D721Med (cell line): ENCODE data around the gene MRAP2.
"Not testable (repeated sequence)": the region's sequence is repeated elsewhere in the genome, so short reads cannot be mapped to it uniquely, and the experiment has no call there.

Source experiments
- DNase-seq: peaks from one replicate; pipeline ENCODE4 v3.0.0; 2011; ENCODE audit warnings: low spot score; ENCODE audit not compliant: insufficient read length
- FAIRE-seq: peaks from 2 replicates; lab custom pipeline; 2011; peaks lifted over from hg19 to GRCh38; lab: Jason Lieb, UNC
- TF ChIP-seq, protein P1 (sequence below): IDR thresholded peaks from 2 replicates; pipeline ENCODE4 v1.5.1; 2012; ENCODE audit warnings: mild to moderate bottlenecking, control low read depth; ENCODE audit not compliant: insufficient read depth; ENCODE audit errors: missing control alignments

Gene MRAP2

GRCh38 chr6:84028350-84028749 lies 5.2 kb upstream of the MRAP2 start:
- TF ChIP-seq, protein P1, sequence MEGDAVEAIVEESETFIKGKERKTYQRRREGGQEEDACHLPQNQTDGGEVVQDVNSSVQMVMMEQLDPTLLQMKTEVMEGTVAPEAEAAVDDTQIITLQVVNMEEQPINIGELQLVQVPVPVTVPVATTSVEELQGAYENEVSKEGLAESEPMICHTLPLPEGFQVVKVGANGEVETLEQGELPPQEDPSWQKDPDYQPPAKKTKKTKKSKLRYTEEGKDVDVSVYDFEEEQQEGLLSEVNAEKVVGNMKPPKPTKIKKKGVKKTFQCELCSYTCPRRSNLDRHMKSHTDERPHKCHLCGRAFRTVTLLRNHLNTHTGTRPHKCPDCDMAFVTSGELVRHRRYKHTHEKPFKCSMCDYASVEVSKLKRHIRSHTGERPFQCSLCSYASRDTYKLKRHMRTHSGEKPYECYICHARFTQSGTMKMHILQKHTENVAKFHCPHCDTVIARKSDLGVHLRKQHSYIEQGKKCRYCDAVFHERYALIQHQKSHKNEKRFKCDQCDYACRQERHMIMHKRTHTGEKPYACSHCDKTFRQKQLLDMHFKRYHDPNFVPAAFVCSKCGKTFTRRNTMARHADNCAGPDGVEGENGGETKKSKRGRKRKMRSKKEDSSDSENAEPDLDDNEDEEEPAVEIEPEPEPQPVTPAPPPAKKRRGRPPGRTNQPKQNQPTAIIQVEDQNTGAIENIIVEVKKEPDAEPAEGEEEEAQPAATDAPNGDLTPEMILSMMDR, result no peak
- FAIRE-seq (no peak), DNase-seq (no peak)

DNA sequence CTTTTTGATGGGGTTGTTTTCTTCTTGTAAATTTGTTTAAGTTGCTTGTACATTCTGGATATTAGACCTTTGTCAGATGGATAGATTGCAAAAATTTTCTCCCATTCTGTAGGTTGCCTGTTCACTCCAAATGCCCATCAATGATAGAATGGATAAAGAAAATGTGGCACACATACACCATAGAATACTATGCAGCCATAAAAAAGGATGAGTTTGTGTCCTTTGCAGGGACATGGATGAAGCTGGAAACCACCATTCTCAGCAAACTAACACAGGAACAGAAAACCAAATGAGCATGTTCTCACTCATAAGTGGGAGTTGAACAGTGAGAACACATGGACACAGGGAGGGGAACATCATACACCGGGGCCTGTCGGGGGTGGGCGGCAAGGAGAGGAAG lies 1.6 kb upstream of the MRAP2 start:
- not testable (repeated sequence) for DNase-seq, FAIRE-seq

DNA sequence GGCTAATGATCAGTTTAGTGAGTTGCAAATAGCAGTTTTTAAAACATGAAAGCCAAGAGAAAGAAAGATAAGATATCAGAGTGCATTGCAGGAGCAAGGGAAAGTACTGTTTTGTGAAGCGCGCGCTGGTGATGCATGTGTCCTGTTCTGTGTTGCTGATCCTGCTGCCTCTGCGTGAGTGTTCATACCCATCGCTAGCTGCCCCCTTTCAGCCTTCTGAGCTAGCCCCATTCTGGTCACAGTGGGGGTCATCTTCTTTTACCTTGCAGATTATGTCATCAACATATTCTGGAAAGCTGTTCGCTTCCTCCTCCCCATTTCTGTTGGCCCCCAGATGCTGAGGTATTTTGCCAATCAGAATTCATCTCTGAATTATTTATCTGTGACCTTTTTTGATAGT lies 1.9 kb downstream of the MRAP2 start:
- DNase-seq (no peak), FAIRE-seq (no peak)
- TF ChIP-seq, protein P1, result no peak

GRCh38 chr6:84037425-84038089 lies 4.0 kb downstream of the MRAP2 start:
- no peak for FAIRE-seq
- TF ChIP-seq, protein P1, result no peak

DNA sequence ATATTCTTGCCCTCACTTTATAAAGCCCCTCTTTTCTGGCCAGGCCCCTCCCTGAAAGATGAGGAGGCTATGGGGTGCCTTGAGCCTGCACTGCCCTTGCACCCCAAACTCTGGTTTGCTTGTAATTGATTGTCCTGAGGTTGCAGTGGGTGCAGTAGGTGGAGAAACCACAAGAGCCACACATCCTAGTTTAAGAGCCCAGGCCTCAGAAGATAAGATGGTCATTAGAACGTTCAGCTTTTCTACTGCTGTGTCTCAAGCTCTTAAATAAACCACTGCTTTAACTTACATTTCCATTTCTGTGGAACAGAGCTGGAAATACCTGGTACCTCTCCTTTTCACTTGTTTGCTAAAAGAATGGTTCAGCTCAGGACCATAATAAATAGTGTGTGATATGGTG lies 9.0 kb downstream of the MRAP2 start:
- TF ChIP-seq, protein P1, result no peak
- DNase-seq, result no peak
- FAIRE-seq, result no peak

More at GRCh38 chr6:84037425-84038089, 4.0 kb downstream of the MRAP2 start:
- DNase-seq, result no peak

DNA sequence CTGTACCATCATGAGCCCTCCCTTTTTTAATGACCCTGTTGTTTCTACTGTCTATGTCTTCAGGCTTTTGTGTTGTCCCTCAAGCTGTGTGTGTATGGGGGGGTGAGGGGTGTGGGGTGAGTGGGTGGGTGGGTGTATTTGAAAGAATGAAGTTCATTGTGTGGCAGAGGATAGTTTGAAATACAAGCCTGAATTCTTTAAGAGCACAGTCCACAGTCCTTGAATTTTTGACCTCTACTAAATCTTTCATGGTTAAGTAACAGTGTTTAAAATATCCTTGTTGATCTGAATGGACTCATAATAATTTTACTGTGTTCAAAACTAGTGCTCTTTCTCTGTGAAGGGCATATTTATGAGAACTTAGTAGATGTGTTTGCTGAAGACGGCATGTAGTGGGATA lies 10.0 kb downstream of the MRAP2 start:
- DNase-seq (no peak), FAIRE-seq (no peak)
- TF ChIP-seq, protein P1, result no peak

- FAIRE-seq, result no peak
- no peak for DNase-seq
- TF ChIP-seq, protein P1, result no peak
Observed at GRCh38 chr6:84046755-84047154, 13.2 kb downstream of the MRAP2 start.
